ENCODE data around the gene NUTF2.

DNA sequence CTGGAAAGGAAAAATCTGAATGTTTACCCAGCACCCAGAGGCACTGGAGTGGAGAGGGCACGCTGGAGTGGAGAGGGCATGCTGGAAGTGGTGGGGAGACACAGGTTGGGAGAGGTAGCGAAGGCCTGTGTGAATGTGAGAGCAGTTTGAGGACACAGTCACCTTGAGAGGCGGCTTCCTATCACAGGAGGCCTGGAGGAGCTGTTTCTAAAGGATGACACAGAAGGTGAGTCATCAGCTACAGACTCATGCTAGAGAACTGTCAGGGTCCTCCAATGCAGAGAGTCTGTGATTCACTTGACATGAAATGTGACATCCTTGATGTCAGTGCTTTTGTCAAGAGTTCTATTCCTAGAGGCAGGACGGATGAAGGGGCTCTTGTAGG, 71.1 kb downstream of the NUTF2 start:
- TF ChIP-seq, protein P1, sequence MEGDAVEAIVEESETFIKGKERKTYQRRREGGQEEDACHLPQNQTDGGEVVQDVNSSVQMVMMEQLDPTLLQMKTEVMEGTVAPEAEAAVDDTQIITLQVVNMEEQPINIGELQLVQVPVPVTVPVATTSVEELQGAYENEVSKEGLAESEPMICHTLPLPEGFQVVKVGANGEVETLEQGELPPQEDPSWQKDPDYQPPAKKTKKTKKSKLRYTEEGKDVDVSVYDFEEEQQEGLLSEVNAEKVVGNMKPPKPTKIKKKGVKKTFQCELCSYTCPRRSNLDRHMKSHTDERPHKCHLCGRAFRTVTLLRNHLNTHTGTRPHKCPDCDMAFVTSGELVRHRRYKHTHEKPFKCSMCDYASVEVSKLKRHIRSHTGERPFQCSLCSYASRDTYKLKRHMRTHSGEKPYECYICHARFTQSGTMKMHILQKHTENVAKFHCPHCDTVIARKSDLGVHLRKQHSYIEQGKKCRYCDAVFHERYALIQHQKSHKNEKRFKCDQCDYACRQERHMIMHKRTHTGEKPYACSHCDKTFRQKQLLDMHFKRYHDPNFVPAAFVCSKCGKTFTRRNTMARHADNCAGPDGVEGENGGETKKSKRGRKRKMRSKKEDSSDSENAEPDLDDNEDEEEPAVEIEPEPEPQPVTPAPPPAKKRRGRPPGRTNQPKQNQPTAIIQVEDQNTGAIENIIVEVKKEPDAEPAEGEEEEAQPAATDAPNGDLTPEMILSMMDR (IDR thresholded peaks at IDR 0.05), result no peak
- no peak for TF ChIP-seq POLR2A (IDR thresholded peaks at IDR 0.05)

Data from Peyer's patch (tissue), 4 donors.